B cell (primary cell): ENCODE results near the gene EFHC2. TPM values are rescaled to one million over a fixed set of nuclear protein-coding genes. Genes with fewer than 3 reads are reported as not detected.
A peak's percentile ranks its signal among the peaks of the same experiment; 100 is the strongest.
"Not testable (repeated sequence)": the region's sequence is repeated elsewhere in the genome, so short reads cannot be mapped to it uniquely, and the experiment has no call there.

ENCODE experiments used
- ATAC-seq: fragments of 200-7000 bp; cut with Tn5 transposase; one replicate; pipeline ENCODE4 v1.10.0; 2021; ENCODE audit warnings: low read depth, mild to moderate bottlenecking, moderate number of reproducible peaks, moderate library complexity
- CTCF ChIA-PET: fragments of 350-600 bp; sonication (Branson Sonifier 250); formaldehyde crosslinking; loops from one replicate; lab custom pipeline; 2021; ENCODE audit warnings: antibody characterized with exemption, inconsistent platforms; lab: Charles Lee
- POLR2A ChIA-PET: fragments of 350-600 bp; sonication (Branson Sonifier 250); formaldehyde crosslinking; loops from one replicate; lab custom pipeline; 2021; ENCODE audit warnings: antibody characterized with exemption; lab: Charles Lee
- DNase-seq: peaks from one replicate; pipeline ENCODE4 v3.0.0; 2013
- H2AFZ ChIP-seq: 2 replicates; pipeline ENCODE4 v1.6.1; 2012; ENCODE audit warnings: mild to moderate bottlenecking, low read depth, low read length; ENCODE audit not compliant: insufficient read depth, poor library complexity, severe bottlenecking
- H3K27ac ChIP-seq, 2 donors: 1 replicate in 1 of 2; 2 replicates in 1 of 2; pipeline ENCODE4 v1.5.1; 2012 to 2013; ENCODE audit warnings: low read length in 2 of 2, mild to moderate bottlenecking in 2 of 2, moderate library complexity in 1 of 2
- H3K27me3 ChIP-seq, 4 experiments: fragments of 200-600 bp in 1 of 4; sonication (generic) in 1 of 4; replicated peaks in 1 of 4; 1 replicate in 2 of 4; 2 replicates in 2 of 4; pipeline versions ENCODE4 v1.6.1 to v1.7.0; 2013 to 2016; ENCODE audit warnings: low read length in 3 of 4, mild to moderate bottlenecking in 2 of 4, mixed read lengths in 1 of 4, moderate library complexity in 1 of 4; ENCODE audit not compliant: insufficient read depth in 4 of 4, control insufficient read depth in 3 of 4; ENCODE audit errors: control extremely low read depth in 1 of 4
- H3K36me3 ChIP-seq, 2 experiments: replicated peaks in 1 of 2; 1 replicate in 1 of 2; 2 replicates in 1 of 2; pipeline versions ENCODE4 v1.6.1 to v1.7.1; 2013; ENCODE audit warnings: low read length in 1 of 2; ENCODE audit not compliant: insufficient read depth in 2 of 2, control insufficient read depth in 1 of 2; ENCODE audit errors: control extremely low read depth in 1 of 2, extremely low read depth in 1 of 2
- H3K4me1 ChIP-seq, 2 donors: fragments of 200-600 bp in 1 of 2; sonication (generic) in 1 of 2; 1 replicate in 1 of 2; 2 replicates in 1 of 2; pipeline versions ENCODE4 v1.5.1 to v1.6.1; 2013 to 2017; ENCODE audit warnings: low read length in 2 of 2; ENCODE audit not compliant: control insufficient read depth in 2 of 2, insufficient read depth in 2 of 2
- H3K4me2 ChIP-seq: replicated peaks from 2 replicates; pipeline ENCODE3; 2012; ENCODE audit warnings: mild to moderate bottlenecking, low read depth, low read length; ENCODE audit not compliant: poor library complexity, severe bottlenecking
- H3K4me3 ChIP-seq, 5 experiments: fragments of 200-600 bp in 1 of 5; sonication (generic) in 1 of 5; 1 replicate in 3 of 5; 2 replicates in 2 of 5; pipeline versions ENCODE4 v1.5.1 to v1.7.0; 2011 to 2016; ENCODE audit warnings: low read length in 4 of 5, mild to moderate bottlenecking in 4 of 5, low read depth in 2 of 5, control low read depth in 1 of 5, moderate library complexity in 1 of 5; ENCODE audit not compliant: insufficient read depth in 1 of 5; ENCODE audit errors: control extremely low read depth in 1 of 5, extremely low read depth in 1 of 5
- H3K79me2 ChIP-seq: fragments of 200-600 bp; sonication (generic); one replicate; pipeline ENCODE4 v1.6.0; 2016; ENCODE audit warnings: low read length; ENCODE audit not compliant: control insufficient read depth, insufficient read depth
- H3K9ac ChIP-seq: fragments of 200-600 bp; sonication (generic); 2 replicates; pipeline ENCODE4 v1.6.1; 2017; ENCODE audit warnings: mild to moderate bottlenecking, low read length, moderate library complexity
- H3K9me3 ChIP-seq, 3 donors: one replicate each; pipeline versions ENCODE4 v1.6.1 to v1.7.1; 2013; ENCODE audit warnings: low read length in 2 of 3; ENCODE audit not compliant: control insufficient read depth in 2 of 3, insufficient read depth in 1 of 3; ENCODE audit errors: control extremely low read depth in 1 of 3
- H4K20me1 ChIP-seq: 2 replicates; pipeline ENCODE4 v1.6.0; 2012; ENCODE audit warnings: mild to moderate bottlenecking, low read length; ENCODE audit not compliant: insufficient read depth, control insufficient read depth, poor library complexity, severe bottlenecking
- H3K27ac Mint-ChIP-seq: one replicate; pipeline ENCODE4 v1.8.0; 2021; ENCODE audit warnings: mixed read lengths
- H3K27me3 Mint-ChIP-seq: one replicate; pipeline ENCODE4 v1.8.0; 2021; ENCODE audit warnings: mixed read lengths
- H3K4me1 Mint-ChIP-seq: one replicate; pipeline ENCODE4 v1.8.0; 2021; ENCODE audit warnings: mixed read lengths
- H3K4me3 Mint-ChIP-seq: one replicate; pipeline ENCODE4 v1.8.0; 2021; ENCODE audit warnings: mixed read lengths
- H3K9me3 Mint-ChIP-seq: one replicate; pipeline ENCODE4 v1.8.0; 2022; ENCODE audit warnings: mixed read lengths; ENCODE audit not compliant: insufficient read depth
- EZH2 ChIP-seq: IDR thresholded peaks from 2 replicates; pipeline ENCODE4 v1.6.1; 2012; ENCODE audit warnings: borderline replicate concordance, low read depth, mild to moderate bottlenecking, moderate library complexity, low read length; ENCODE audit not compliant: insufficient read depth, poor library complexity, severe bottlenecking
- WGBS: methylation state at CpG from one replicate; pipeline ENCODE4 v1.1.5; 2013; ENCODE audit warnings: missing lambda C conversion rate; ENCODE audit not compliant: insufficient coverage; 5-methylcytosine and 5-hydroxymethylcytosine counted together
- intact Hi-C: fragments of 100-400 bp; cut with micrococcal nuclease; formaldehyde crosslinking; loops from one replicate; pipeline ENCODE4 v1.10.0; 2022
- polyA plus RNA-seq: library from polyadenylated mRNA; depleted of rRNA; stranded (reverse); fragments of >200 nt; gene quantifications from 2 replicates; pipeline ENCODE4 v1.2.3, GENCODE V29; 2012
- total RNA-seq, 2 donors: library from RNA; stranded (reverse); fragments of 120-200 nt in 1 of 2; gene quantifications; 1 replicate in 1 of 2; 2 replicates in 1 of 2; pipeline versions ENCODE4 v1.2.3 to v1.2.4, GENCODE V29; 2013 to 2022
- TF ChIP-seq, protein P1 (sequence below): fragments of 200-600 bp; IDR thresholded peaks from one replicate; pipeline ENCODE4 v1.8.0; 2022; ENCODE audit warnings: antibody characterized with exemption, mild to moderate bottlenecking

The EFHC2 gene
- total and polyA plus RNA-seq, 2 donors (not counting 1 experiment from before 2014, with no cell fraction given), result 0.12 to 0.47 TPM

DNA sequence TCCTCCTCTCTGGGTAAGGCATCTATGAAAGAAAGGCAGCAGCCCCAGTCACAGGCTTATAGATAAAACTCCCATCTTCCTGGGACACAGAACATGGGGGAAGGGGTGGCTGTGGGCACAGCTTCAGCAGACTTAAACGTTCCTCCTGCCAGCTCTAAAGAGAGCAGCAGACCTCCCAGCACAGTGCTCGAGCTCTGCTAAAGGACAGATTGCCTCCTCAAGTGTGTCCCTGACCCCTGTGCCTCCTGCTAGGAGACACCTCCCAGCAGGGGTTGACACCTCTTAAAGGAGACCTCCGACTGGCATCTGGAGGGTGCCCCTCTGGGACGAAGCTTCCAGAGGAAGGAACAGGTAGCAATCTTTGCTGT lies 89.9 kb downstream of the EFHC2 start:
- no peaks in the 10 kb centered on the region for H3K36me3 ChIP-seq
- TF ChIP-seq, protein P1, sequence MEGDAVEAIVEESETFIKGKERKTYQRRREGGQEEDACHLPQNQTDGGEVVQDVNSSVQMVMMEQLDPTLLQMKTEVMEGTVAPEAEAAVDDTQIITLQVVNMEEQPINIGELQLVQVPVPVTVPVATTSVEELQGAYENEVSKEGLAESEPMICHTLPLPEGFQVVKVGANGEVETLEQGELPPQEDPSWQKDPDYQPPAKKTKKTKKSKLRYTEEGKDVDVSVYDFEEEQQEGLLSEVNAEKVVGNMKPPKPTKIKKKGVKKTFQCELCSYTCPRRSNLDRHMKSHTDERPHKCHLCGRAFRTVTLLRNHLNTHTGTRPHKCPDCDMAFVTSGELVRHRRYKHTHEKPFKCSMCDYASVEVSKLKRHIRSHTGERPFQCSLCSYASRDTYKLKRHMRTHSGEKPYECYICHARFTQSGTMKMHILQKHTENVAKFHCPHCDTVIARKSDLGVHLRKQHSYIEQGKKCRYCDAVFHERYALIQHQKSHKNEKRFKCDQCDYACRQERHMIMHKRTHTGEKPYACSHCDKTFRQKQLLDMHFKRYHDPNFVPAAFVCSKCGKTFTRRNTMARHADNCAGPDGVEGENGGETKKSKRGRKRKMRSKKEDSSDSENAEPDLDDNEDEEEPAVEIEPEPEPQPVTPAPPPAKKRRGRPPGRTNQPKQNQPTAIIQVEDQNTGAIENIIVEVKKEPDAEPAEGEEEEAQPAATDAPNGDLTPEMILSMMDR, result no peak
- TF ChIP-seq EZH2, result no peak
- ATAC-seq (no peak), DNase-seq (no peak)
- ChIA-PET CTCF (interaction anchor here (1.3 to 2.0 kb wide), 2 partner anchors 9 to 10 kb away, joined by 4 to 14 read pairs; no protein-coding TSS in a partner anchor), POLR2A (no interaction called here)
- peaks cover 0 to 8% (median 0%) of the 10 kb centered on the region in 3 donors for H3K9me3 ChIP-seq
- peak overlapping the region; percentile 48 for H3K9ac ChIP-seq
- H3K9me3 Mint-ChIP-seq, result peaks cover 5% of the 10 kb centered on the region
- peak overlapping the region; percentile 86 for H3K27ac Mint-ChIP-seq
- H3K27ac ChIP-seq, result peak overlapping the region; percentile 68 to 72
- peaks cover 13 to 14% of the 10 kb centered on the region in 2 donors for H3K4me1 ChIP-seq
- H4K20me1 ChIP-seq, result no peaks in the 10 kb centered on the region
- no peaks in the 10 kb centered on the region for H3K79me2 ChIP-seq
- no peaks in the 10 kb centered on the region for H3K27me3 Mint-ChIP-seq
- peak overlapping the region; percentile 66 for H3K4me2 ChIP-seq
- intact Hi-C loops, result no loop called here
- peak overlapping the region; percentile 75 for H3K4me3 Mint-ChIP-seq
- H2AFZ ChIP-seq, result peak overlapping the region; percentile 70
- peaks cover 37% of the 10 kb centered on the region for H3K4me1 Mint-ChIP-seq
- no peaks in the 10 kb centered on the region for H3K27me3 ChIP-seq
- 41% methylated on average over 3 of the region's 4 CpGs for WGBS
- H3K4me3 ChIP-seq, result peak overlapping the region in 3 of 5 experiments; percentile 30 to 44 (median 38)

DNA sequence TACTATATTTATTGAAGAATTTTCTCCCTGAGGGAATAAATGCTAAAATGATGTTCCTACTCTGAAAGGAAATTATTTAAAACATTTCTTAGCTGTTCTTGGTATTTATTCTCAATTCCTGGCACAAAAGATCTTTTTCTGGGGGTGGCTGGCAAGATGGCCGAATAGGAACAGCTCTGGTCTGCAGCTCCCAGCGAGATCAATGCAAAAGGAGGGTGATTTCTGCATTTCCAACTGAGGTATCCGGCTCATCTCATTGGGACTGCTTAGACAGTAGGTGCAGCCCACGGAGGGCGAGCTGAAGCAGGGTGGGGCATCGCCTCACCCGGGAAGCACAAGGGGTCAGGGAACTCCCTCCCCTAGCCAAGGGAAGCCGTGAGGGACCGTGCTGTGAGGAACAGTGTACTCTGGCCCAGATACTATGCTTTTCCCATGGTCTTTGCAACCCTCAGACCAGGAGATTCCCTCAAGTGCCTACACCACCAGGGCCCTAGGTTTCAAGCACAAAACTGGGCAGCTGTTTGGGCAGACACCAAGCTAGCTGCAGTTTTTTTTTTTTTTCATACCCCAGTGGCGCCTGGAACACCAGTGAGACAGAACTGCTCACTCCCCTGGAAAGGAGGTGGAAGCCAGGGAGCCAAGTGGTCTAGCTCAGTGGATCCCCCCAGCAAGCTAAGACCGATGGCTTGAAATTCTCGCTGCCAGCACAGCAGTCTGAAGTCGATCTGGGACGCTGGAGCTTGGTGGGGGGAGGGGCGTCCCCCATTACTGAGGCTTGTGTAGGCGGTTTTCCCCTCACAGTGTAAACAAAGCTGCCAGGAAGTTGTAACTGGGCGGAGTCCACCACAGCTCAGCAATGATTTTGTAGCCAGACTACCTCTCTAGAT lies 90.5 kb downstream of the EFHC2 start:
- Histone ChIP-seq H3K4me2 (peak overlapping the region; percentile 66), H2AFZ (peak overlapping the region; percentile 70), H3K4me3 (peak overlapping the region in 3 of 5 experiments; percentile 30 to 44 (median 38)), H3K4me1 (peaks cover 13 to 14% of the 10 kb centered on the region in 2 donors), H3K9ac (peak overlapping the region; percentile 48), H3K27ac (peak overlapping the region; percentile 68 to 72)
- H3K36me3 ChIP-seq, H3K9me3 ChIP-seq, H3K27me3 ChIP-seq, H3K9me3 Mint-ChIP-seq, POLR2A ChIA-PET, H3K27me3 Mint-ChIP-seq, H4K20me1 ChIP-seq, intact Hi-C loops, H3K79me2 ChIP-seq: not testable (repeated sequence)
- Mint-ChIP-seq H3K4me3 (peak overlapping the region; percentile 75), H3K4me1 (peaks cover 37% of the 10 kb centered on the region), H3K27ac (peak overlapping the region; percentile 86)
- peak; percentile 93 for ATAC-seq
- 20% methylated on average over 1 of the region's 17 CpGs for WGBS
- CTCF ChIA-PET, result interaction anchor here (1.3 to 2.0 kb wide), 2 partner anchors 9 to 11 kb away, joined by 4 to 14 read pairs; no protein-coding TSS in a partner anchor
- peak; percentile 74 for DNase-seq
